ENCODE measurements around the gene LRRC38.

The LRRC38 gene

GRCh38 chr1:13500806-13501205 is 13.0 kb downstream of the LRRC38 start:
- Mint-ChIP-seq H3K9me3 (no peaks in the 10 kb centered on the region), H3K27me3 (peaks cover 26% of the 10 kb centered on the region), H3K4me1 (ENCODE audit: low read depth) (no peaks in the 10 kb centered on the region), H3K36me3 (ENCODE audit: low read depth) (no peaks in the 10 kb centered on the region), H3K27ac (no peak overlapping the region), H3K4me3 (no peak overlapping the region)
- no peak for DNase-seq

GRCh38 chr1:13499422-13499821 is 14.4 kb downstream of the LRRC38 start:
- H3K4me3 Mint-ChIP-seq: no peak overlapping the region
- H3K27me3 Mint-ChIP-seq: peaks cover 36% of the 10 kb centered on the region
- no peak for DNase-seq
- H3K4me1 Mint-ChIP-seq (ENCODE audit: low read depth): no peaks in the 10 kb centered on the region
- no peak overlapping the region for H3K27ac Mint-ChIP-seq
- no peaks in the 10 kb centered on the region for H3K9me3 Mint-ChIP-seq
- no peaks in the 10 kb centered on the region for H3K36me3 Mint-ChIP-seq (ENCODE audit: low read depth)

- no peaks in the 10 kb centered on the region for H3K9me3 Mint-ChIP-seq
- no peak overlapping the region for H3K27ac Mint-ChIP-seq
- H3K4me3 Mint-ChIP-seq: no peak overlapping the region
- DNase-seq: no peak
- H3K4me1 Mint-ChIP-seq (ENCODE audit: low read depth): peaks cover 3% of the 10 kb centered on the region
- peaks cover 35% of the 10 kb centered on the region for H3K27me3 Mint-ChIP-seq
- no peaks in the 10 kb centered on the region for H3K36me3 Mint-ChIP-seq (ENCODE audit: low read depth)
These were observed 15.2 kb downstream of the LRRC38 start for GRCh38 chr1:13498553-13498952.

- no peaks in the 10 kb centered on the region for H3K9me3 Mint-ChIP-seq
These were observed 18.6 kb downstream of the LRRC38 start for GRCh38 chr1:13495186-13495585.

GRCh38 chr1:13494712-13495111 is 19.1 kb downstream of the LRRC38 start:
- H3K27ac Mint-ChIP-seq: no peak overlapping the region
- no peaks in the 10 kb centered on the region for H3K9me3 Mint-ChIP-seq
- peaks cover 26% of the 10 kb centered on the region for H3K27me3 Mint-ChIP-seq
- peaks cover 3% of the 10 kb centered on the region for H3K4me1 Mint-ChIP-seq (ENCODE audit: low read depth)
- H3K36me3 Mint-ChIP-seq (ENCODE audit: low read depth): no peaks in the 10 kb centered on the region
- no peak for DNase-seq
- no peak overlapping the region for H3K4me3 Mint-ChIP-seq

More at GRCh38 chr1:13495186-13495585, 18.6 kb downstream of the LRRC38 start:
- Mint-ChIP-seq H3K4me1 (ENCODE audit: low read depth) (peaks cover 3% of the 10 kb centered on the region), H3K36me3 (ENCODE audit: low read depth) (no peaks in the 10 kb centered on the region), H3K27ac (no peak overlapping the region), H3K4me3 (no peak overlapping the region), H3K27me3 (peaks cover 26% of the 10 kb centered on the region)
- no peak for DNase-seq

- Mint-ChIP-seq H3K4me3 (no peak overlapping the region), H3K27ac (no peak overlapping the region), H3K4me1 (ENCODE audit: low read depth) (peaks cover 3% of the 10 kb centered on the region), H3K36me3 (ENCODE audit: low read depth) (no peaks in the 10 kb centered on the region), H3K27me3 (peaks cover 26% of the 10 kb centered on the region), H3K9me3 (no peaks in the 10 kb centered on the region)
- no peak for DNase-seq
These were observed 19.8 kb downstream of the LRRC38 start for GRCh38 chr1:13494025-13494424.

GRCh38 chr1:13492711-13493110 is 21.1 kb downstream of the LRRC38 start:
- Mint-ChIP-seq H3K4me1 (ENCODE audit: low read depth) (peaks cover 3% of the 10 kb centered on the region), H3K27me3 (peaks cover 26% of the 10 kb centered on the region), H3K4me3 (no peak overlapping the region), H3K9me3 (no peaks in the 10 kb centered on the region), H3K36me3 (ENCODE audit: low read depth) (no peaks in the 10 kb centered on the region), H3K27ac (no peak overlapping the region)
- DNase-seq: no peak

GRCh38 chr1:13487957-13488356 is 25.8 kb downstream of the LRRC38 start:
- Mint-ChIP-seq H3K4me1 (ENCODE audit: low read depth) (no peaks in the 10 kb centered on the region), H3K27me3 (peaks cover 15% of the 10 kb centered on the region), H3K36me3 (ENCODE audit: low read depth) (no peaks in the 10 kb centered on the region), H3K9me3 (no peaks in the 10 kb centered on the region), H3K27ac (no peak overlapping the region), H3K4me3 (no peak overlapping the region)
- no peak for DNase-seq

- no peak overlapping the region for H3K4me3 Mint-ChIP-seq
- no peaks in the 10 kb centered on the region for H3K9me3 Mint-ChIP-seq
- H3K4me1 Mint-ChIP-seq (ENCODE audit: low read depth): no peaks in the 10 kb centered on the region
- H3K27me3 Mint-ChIP-seq: peaks cover 15% of the 10 kb centered on the region
- H3K36me3 Mint-ChIP-seq (ENCODE audit: low read depth): no peaks in the 10 kb centered on the region
- no peak for DNase-seq
- H3K27ac Mint-ChIP-seq: no peak overlapping the region
These were observed 26.5 kb downstream of the LRRC38 start for GRCh38 chr1:13487143-13487868.

- no peak overlapping the region for H3K4me3 Mint-ChIP-seq
- no peaks in the 10 kb centered on the region for H3K36me3 Mint-ChIP-seq (ENCODE audit: low read depth)
- H3K27ac Mint-ChIP-seq: no peak overlapping the region
- H3K27me3 Mint-ChIP-seq: peaks cover 15% of the 10 kb centered on the region
- DNase-seq: no peak
- no peaks in the 10 kb centered on the region for H3K9me3 Mint-ChIP-seq
- peaks cover 6% of the 10 kb centered on the region for H3K4me1 Mint-ChIP-seq (ENCODE audit: low read depth)
These were observed 29.9 kb downstream of the LRRC38 start for GRCh38 chr1:13483946-13484345.

GRCh38 chr1:13482600-13482999 is 31.2 kb downstream of the LRRC38 start:
- Mint-ChIP-seq H3K9me3 (peaks cover 4% of the 10 kb centered on the region), H3K27me3 (peaks cover 15% of the 10 kb centered on the region), H3K36me3 (ENCODE audit: low read depth) (no peaks in the 10 kb centered on the region)

GRCh38 chr1:13479171-13479856 is 34.5 kb downstream of the LRRC38 start:
- Mint-ChIP-seq H3K4me1 (ENCODE audit: low read depth) (peaks cover 10% of the 10 kb centered on the region), H3K4me3 (no peak overlapping the region), H3K36me3 (ENCODE audit: low read depth) (no peaks in the 10 kb centered on the region), H3K27me3 (peaks cover 3% of the 10 kb centered on the region), H3K27ac (no peak overlapping the region), H3K9me3 (peaks cover 7% of the 10 kb centered on the region)
- no peak for DNase-seq

More at GRCh38 chr1:13482600-13482999, 31.2 kb downstream of the LRRC38 start:
- H3K4me1 Mint-ChIP-seq (ENCODE audit: low read depth): peaks cover 10% of the 10 kb centered on the region
- H3K27ac Mint-ChIP-seq: no peak overlapping the region
- DNase-seq: no peak
- no peak overlapping the region for H3K4me3 Mint-ChIP-seq

- DNase-seq: no peak
- Mint-ChIP-seq H3K4me3 (no peak overlapping the region), H3K9me3 (peaks cover 7% of the 10 kb centered on the region), H3K4me1 (ENCODE audit: low read depth) (peaks cover 10% of the 10 kb centered on the region), H3K27me3 (peaks cover 3% of the 10 kb centered on the region), H3K36me3 (ENCODE audit: low read depth) (no peaks in the 10 kb centered on the region), H3K27ac (no peak overlapping the region)
These were observed 35.1 kb downstream of the LRRC38 start for GRCh38 chr1:13478692-13479091.

GRCh38 chr1:13469343-13469742 is 44.5 kb downstream of the LRRC38 start:
- Mint-ChIP-seq H3K27ac (no peak overlapping the region), H3K36me3 (ENCODE audit: low read depth) (no peaks in the 10 kb centered on the region), H3K27me3 (no peaks in the 10 kb centered on the region), H3K9me3 (no peaks in the 10 kb centered on the region), H3K4me3 (no peak overlapping the region), H3K4me1 (ENCODE audit: low read depth) (no peaks in the 10 kb centered on the region)
- DNase-seq: no peak

GRCh38 chr1:13465515-13465914 is 48.3 kb downstream of the LRRC38 start:
- no peaks in the 10 kb centered on the region for H3K36me3 Mint-ChIP-seq (ENCODE audit: low read depth)
- no peaks in the 10 kb centered on the region for H3K9me3 Mint-ChIP-seq
- H3K27ac Mint-ChIP-seq: no peak overlapping the region
- peaks cover 6% of the 10 kb centered on the region for H3K27me3 Mint-ChIP-seq
- no peaks in the 10 kb centered on the region for H3K4me1 Mint-ChIP-seq (ENCODE audit: low read depth)
- no peak overlapping the region for H3K4me3 Mint-ChIP-seq
- no peak for DNase-seq

Measured in activated T-cell treated with anti-CD3 and anti-CD28 coated beads, Interleukin-2, amount 50 U/mL, for 24 hours (primary cell).